HG02588 (cell line): Measurements from ENCODE around the gene RIPPLY2.

Experiments
- ATAC-seq: cut with Tn5 transposase; IDR thresholded peaks from one replicate; pipeline ENCODE4 v1.9.1; 2021; ENCODE audit warnings: mild to moderate bottlenecking, moderate library complexity; ENCODE audit not compliant: unreplicated experiment

Gene RIPPLY2

DNA sequence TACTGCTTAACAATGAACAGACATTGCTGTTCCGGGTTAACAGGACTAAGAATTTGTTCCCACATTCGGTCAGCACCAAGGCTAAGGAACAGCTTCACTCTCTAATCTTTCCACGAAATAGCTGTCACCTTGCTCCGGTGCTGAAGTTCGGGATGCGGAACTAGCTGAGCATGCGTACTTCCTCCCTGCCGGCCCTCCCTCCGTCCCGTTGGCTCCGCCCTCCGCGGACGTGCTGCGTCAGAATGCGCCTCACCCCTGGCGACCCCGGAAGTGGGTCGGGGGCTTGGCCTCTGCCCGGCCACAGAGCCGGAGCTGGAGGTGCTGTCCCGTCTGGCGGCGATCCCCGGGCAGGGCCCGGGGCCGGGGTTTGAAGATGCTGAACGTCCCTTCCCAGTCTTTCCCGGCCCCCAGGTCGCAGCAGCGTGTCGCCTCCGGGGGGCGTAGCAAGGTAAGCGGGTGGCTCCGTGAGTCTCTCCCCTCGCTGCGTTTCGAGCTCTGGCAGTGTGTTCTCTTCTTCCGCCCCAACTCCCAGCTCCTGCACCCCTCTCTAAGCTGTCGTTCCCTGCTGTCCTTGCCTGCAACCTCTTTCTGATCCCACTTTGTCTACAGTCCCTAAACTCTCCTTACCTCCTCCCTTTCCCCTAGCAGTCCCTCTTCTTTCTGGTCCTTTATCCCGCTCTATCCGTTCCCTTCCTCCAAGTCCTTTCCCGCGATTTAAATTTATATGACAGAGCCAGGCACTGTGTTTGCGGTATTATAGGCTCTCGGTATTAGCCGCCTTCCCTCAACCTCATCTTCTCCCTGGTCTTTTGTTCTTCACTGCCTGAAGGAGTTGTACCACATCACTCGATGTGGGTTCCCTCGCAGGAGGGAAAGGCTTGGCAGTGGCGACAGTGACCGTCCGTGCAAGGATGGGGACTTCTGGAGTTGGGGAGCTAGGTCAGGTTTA lies 6.5 kb downstream of the RIPPLY2 start, which contains the start of gene CYB5R4:
Gene CYB5R4, plus strand, starts transcription at position 280 of the 949 bp plus-strand sequence. Its CDS starts 94 bp downstream, at position 374.
- ATAC-seq: peak; percentile 99

DNA sequence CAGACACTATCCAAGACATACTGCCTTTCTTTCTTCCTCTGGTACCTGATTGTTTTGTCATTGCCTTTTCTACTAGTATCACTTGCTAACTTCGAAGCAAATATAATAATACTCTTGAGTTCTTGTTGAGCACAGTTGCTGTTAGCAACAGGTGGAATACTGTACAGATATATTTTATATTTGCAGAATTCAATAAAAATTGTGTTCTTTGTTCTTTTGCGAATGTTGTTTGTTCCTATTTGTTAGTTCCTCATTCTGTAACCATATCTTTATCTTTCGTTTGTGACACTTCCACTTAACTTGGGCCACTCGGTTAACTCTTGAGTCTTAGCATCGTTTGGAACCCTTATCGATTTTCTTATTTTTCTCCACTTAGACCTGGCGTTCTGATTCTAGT lies 7.2 kb downstream of the RIPPLY2 start:
- ATAC-seq: no peak

DNA sequence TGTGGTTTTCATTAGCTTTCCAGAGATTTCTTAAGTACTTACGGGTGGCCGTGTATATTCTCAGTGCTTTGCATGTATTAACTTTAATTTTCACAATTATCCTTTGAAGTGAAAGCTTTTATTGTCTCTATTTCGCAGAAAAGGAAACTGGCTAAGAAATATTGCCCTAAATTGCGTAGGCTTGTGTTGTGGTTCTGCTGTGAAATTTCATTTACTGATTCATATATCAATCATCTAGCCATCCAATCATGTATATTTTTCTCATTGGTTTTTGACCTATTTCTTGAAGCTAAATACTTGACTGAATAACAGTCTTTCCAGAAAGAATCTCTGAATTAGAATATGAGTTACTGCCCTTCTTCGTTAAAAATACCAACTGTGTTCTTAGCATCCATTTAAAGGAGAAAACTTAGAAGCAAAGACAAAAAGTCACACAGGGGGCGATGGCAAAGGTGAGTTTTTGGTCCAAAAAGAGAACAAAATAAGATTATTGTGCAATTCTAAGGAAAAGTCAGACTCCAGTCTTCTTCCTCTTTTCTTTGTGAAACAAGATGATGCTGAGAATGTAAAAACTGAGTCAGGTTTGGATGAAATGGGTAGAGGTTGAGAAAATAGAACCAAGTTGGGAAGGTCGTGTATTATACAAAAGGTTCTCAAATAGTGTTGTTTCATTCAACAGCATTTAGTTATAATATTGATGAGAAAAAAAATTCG lies 7.8 kb downstream of the RIPPLY2 start:
- no peak for ATAC-seq

- no peak for ATAC-seq
Observed at GRCh38 chr6:83862776-83863471, 9.8 kb downstream of the RIPPLY2 start.

- no peak for ATAC-seq
Observed at GRCh38 chr6:83867043-83867442, 13.9 kb downstream of the RIPPLY2 start.

DNA sequence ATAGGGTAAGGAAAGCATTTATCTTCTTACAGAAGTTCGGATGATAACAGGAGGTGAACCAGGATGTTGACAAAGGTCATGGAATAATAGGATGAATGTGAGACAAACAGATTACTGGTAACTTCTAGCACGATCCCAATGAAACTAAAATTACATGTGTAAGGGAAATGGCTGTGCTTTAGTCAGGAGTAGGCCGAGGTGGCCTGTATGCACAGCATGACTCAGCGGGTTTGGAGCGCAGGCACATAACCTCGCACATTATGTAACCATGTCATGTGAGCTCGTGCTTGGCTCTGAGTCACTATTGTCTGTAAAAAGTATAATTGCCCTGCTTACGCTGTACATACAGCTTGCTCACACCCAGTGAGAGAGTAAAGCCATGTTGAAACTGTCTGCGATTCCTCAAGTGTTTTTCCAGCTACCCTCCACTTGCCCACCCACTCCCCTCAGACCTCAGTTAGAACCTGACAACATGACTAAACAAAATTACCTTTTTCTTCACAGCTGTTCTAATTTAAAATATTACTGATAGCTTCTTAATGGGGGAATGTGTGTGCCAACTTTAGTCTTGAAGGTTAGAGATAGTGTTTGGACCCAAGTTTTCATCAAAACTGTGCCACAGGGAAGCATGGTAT lies 14.5 kb downstream of the RIPPLY2 start:
- no peak for ATAC-seq

DNA sequence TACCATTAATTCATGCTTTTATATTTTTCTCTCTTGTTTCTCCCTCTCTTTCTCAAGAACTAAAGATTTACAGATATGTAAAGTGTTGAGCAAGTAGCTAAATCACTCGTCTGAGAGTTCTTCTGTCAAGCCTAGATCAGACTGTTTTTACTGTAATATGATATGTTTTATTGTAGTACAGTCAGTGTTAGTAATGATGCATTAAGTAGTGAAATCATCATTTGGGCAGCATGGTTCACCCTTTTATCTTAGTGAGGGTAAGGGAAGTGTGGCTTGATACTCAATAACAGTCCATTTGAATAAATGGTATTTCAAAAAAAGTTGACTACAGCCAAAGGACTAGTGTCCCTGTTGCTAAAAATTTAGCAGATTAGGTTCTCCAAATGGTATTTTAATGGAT lies 15.5 kb downstream of the RIPPLY2 start:
- no peak for ATAC-seq

- ATAC-seq: no peak
Observed at GRCh38 chr6:83870649-83871048, 17.5 kb downstream of the RIPPLY2 start.

DNA sequence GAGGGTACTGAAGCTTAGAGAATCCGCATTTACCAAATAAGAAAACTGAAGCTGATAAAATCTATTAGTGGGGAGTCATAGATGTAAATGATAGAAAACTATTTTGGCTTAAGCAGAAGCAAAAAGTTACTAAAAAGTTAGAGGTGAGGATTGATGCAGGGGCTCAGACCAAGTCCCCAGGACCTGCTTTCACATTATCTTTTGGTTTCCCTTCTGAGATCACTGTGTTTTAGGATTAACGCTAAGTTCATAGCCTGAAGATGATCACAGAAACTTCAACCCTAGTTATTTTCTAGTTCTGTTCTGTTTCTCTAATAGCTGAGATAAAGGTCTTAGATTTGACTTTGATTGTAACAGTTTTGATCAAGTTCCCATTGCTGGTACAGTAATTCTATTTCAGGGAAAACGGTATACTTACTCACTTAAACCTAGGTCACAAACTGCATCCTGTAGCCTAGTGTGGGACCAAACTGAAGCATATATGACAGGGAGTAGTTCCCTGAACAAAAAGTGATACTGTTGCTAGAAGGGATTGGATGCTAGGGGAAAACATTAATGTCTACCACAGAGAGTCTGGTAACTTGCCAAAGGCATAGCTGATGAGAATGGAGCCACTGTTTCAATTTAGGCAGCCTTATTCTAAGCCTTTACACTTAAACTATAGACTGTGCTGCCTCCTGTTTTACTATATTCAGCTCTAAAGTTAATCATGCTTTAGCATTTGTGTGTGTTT lies 19.4 kb downstream of the RIPPLY2 start:
- no peak for ATAC-seq

GRCh38 chr6:83873869-83874268 lies 20.7 kb downstream of the RIPPLY2 start:
- no peak for ATAC-seq

- ATAC-seq: no peak
Observed at GRCh38 chr6:83875843-83876242, 22.7 kb downstream of the RIPPLY2 start.

- ATAC-seq: no peak
Observed at GRCh38 chr6:83878902-83879644, 25.9 kb downstream of the RIPPLY2 start.

DNA sequence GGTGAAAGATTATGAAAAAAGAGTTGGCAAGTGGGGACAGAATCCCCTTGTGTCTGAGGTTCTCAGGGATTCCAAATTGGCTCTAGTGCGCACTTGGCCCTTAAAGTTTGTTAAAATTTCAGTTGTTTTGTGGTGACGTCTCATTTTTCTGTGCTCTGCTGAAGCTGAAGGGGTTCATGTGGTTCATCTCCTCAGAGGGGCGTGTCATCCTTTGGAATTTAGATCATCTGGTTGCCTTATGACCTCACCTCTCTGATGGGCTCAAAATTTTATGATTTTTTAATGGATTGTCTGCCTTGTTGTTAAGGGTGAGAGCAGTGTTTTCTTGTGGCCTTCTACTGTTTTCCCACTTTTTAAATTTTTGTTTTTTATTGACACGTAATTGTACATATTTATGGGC lies 26.6 kb downstream of the RIPPLY2 start:
- no peak for ATAC-seq

- ATAC-seq: no peak
Observed at GRCh38 chr6:83883240-83883639, 30.1 kb downstream of the RIPPLY2 start.

- ATAC-seq: peak; percentile 80
Observed at GRCh38 chr6:83884523-83884922, 31.4 kb downstream of the RIPPLY2 start.

- no peak for ATAC-seq
Observed at GRCh38 chr6:83885984-83886383, 32.8 kb downstream of the RIPPLY2 start.

- no peak for ATAC-seq
Observed at GRCh38 chr6:83889621-83890020, 36.5 kb downstream of the RIPPLY2 start.

- no peak for ATAC-seq
Observed at GRCh38 chr6:83890520-83890919, 37.4 kb downstream of the RIPPLY2 start.

GRCh38 chr6:83891586-83891985 lies 38.4 kb downstream of the RIPPLY2 start:
- ATAC-seq: no peak
